Uterus (tissue), 4 donors: ENCODE results near the gene MACROH2A1. TPM values are rescaled to one million over a fixed set of nuclear protein-coding genes. Genes with fewer than 3 reads are reported as not detected.
"Not testable (repeated sequence)": the region's sequence is repeated elsewhere in the genome, so short reads cannot be mapped to it uniquely, and the experiment has no call there.

Experiments
- DNase-seq, 2 donors: peaks; one replicate each; pipeline ENCODE4 v3.0.0-alpha.2; 2019 to 2020
- H3K27ac ChIP-seq, 2 donors: fragments of 200-600 bp; sonication (generic); 1 replicate in 1 of 2; 2 replicates in 1 of 2; pipeline ENCODE4 v1.5.1; 2016 to 2018
- H3K27me3 ChIP-seq, 2 donors: fragments of 200-600 bp; sonication (generic); one replicate each; pipeline ENCODE4 v1.5.1; 2018 to 2019; ENCODE audit warnings: control low read depth in 1 of 2
- H3K36me3 ChIP-seq, 2 donors: fragments of 200-600 bp; sonication (generic); one replicate each; pipeline ENCODE4 v1.5.1; 2019; ENCODE audit warnings: control low read depth in 1 of 2
- H3K4me1 ChIP-seq, 2 donors: fragments of 200-600 bp; sonication (generic); one replicate each; pipeline ENCODE4 v1.5.1; 2018 to 2019; ENCODE audit warnings: control low read depth in 1 of 2
- H3K4me3 ChIP-seq, 2 donors: fragments of 200-600 bp; sonication (generic); 1 replicate in 1 of 2; 2 replicates in 1 of 2; pipeline ENCODE4 v1.5.1; 2018 to 2019; ENCODE audit warnings: mild to moderate bottlenecking in 1 of 2
- H3K9me3 ChIP-seq, 2 donors: fragments of 200-600 bp; sonication (generic); one replicate each; pipeline ENCODE4 v1.5.1; 2019; ENCODE audit warnings: control low read depth in 1 of 2
- CTCF ChIP-seq, 4 experiments: fragments of 200-600 bp in 2 of 4; fragments of 450-650 bp in 2 of 4; sonication (generic) in 2 of 4; IDR thresholded peaks; one replicate each; pipeline ENCODE4 v1.5.1; 2016 to 2019; ENCODE audit warnings: antibody characterized with exemption in 4 of 4, mild to moderate bottlenecking in 2 of 4, moderate library complexity in 1 of 4
- POLR2A ChIP-seq, 2 donors: fragments of 450-650 bp; IDR thresholded peaks; one replicate each; pipeline ENCODE4 v1.6.1; 2016; ENCODE audit warnings: antibody characterized with exemption in 2 of 2, mild to moderate bottlenecking in 1 of 2, moderate library complexity in 1 of 2
- intact Hi-C: fragments of 100-400 bp; cut with DNase I; formaldehyde crosslinking; loops from one replicate; pipeline ENCODE4 v1.15.1; 2023; ENCODE audit warnings: low total_unique reads
- total RNA-seq, 4 donors: library from RNA; depleted of rRNA in 3 of 4; stranded (reverse); fragments of >200 nt in 3 of 4; gene quantifications; one replicate each; pipeline versions ENCODE4 v1.1.0 to v1.2.4, GENCODE V29; 2014 to 2023
- donor health status: DM: yes; HTN: yes; CAD: no.

Gene MACROH2A1
- total RNA-seq, 4 donors from 2014 or later = 121 to 200 (median 141) TPM

- H3K9me3 ChIP-seq = no peaks in the 10 kb centered on the region
- DNase-seq = no peak
- no peaks in the 10 kb centered on the region for H3K4me1 ChIP-seq
- intact Hi-C loops = no loop called here
- H3K27ac ChIP-seq = peak overlapping the region in 1 of 2 donors; percentile 25
- H3K27me3 ChIP-seq = no peaks in the 10 kb centered on the region
- no peak overlapping the region for H3K4me3 ChIP-seq
- TF ChIP-seq POLR2A (IDR thresholded peaks at IDR 0.05) (no peak), CTCF (IDR thresholded peaks at IDR 0.05) (no peak)
- H3K36me3 ChIP-seq = no peaks in the 10 kb centered on the region
Measured at GRCh38 chr5:135365281-135365680, 33.8 kb downstream of the MACROH2A1 start.

- Histone ChIP-seq H3K4me1 (no peaks in the 10 kb centered on the region), H3K9me3 (no peaks in the 10 kb centered on the region), H3K36me3 (no peaks in the 10 kb centered on the region), H3K27ac (peak overlapping the region; percentile 4 to 25), H3K4me3 (no peak overlapping the region), H3K27me3 (no peaks in the 10 kb centered on the region)
- DNase-seq = no peak
- intact Hi-C loops = no loop called here
- TF ChIP-seq CTCF (IDR thresholded peaks at IDR 0.05) (no peak), POLR2A (IDR thresholded peaks at IDR 0.05) (no peak)
Measured at GRCh38 chr5:135364421-135365262, 34.4 kb downstream of the MACROH2A1 start.

- H3K27ac ChIP-seq, H3K9me3 ChIP-seq, intact Hi-C loops, H3K27me3 ChIP-seq, H3K4me1 ChIP-seq, H3K4me3 ChIP-seq, DNase-seq, H3K36me3 ChIP-seq: not testable (repeated sequence)
Measured at GRCh38 chr5:135363342-135363741, 35.7 kb downstream of the MACROH2A1 start.

DNA sequence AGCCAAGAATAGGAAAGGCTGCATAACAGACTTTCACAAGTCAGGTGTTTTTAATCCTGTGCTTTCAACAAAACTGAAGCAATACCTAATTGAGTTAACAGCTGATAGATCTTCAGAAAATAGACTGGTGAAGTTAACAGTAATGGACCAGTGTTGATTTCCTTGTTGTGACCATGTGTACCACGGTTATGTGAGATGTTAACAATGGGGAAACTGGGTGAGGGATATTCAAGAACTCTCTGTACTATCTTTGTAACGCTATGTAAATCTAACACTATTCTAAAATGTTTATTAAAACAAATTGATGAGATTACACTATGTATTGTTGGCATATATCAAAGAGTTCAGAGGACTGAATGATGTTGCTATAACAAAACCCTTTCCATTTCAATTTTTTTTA, 36.9 kb downstream of the MACROH2A1 start:
- TF ChIP-seq CTCF (IDR thresholded peaks at IDR 0.05) (no peak), POLR2A (IDR thresholded peaks at IDR 0.05) (no peak)
- Histone ChIP-seq H3K27me3 (no peaks in the 10 kb centered on the region), H3K36me3 (no peaks in the 10 kb centered on the region), H3K4me1 (peaks cover 0 to 2% of the 10 kb centered on the region in 2 donors), H3K27ac (no peak overlapping the region), H3K4me3 (no peak overlapping the region), H3K9me3 (no peaks in the 10 kb centered on the region)
- intact Hi-C loops = no loop called here
- no peak for DNase-seq

GRCh38 chr5:135360278-135361274, 38.5 kb downstream of the MACROH2A1 start:
- Histone ChIP-seq H3K4me1 (peaks cover 0 to 6% of the 10 kb centered on the region in 2 donors), H3K27ac (no peak overlapping the region), H3K4me3 (no peak overlapping the region), H3K27me3 (no peaks in the 10 kb centered on the region), H3K9me3 (no peaks in the 10 kb centered on the region), H3K36me3 (no peaks in the 10 kb centered on the region)
- no peak for TF ChIP-seq POLR2A (IDR thresholded peaks at IDR 0.05)
- TF ChIP-seq CTCF (IDR thresholded peaks at IDR 0.05) = no peak
- intact Hi-C loops = no loop called here
- no peak for DNase-seq
